Central memory CD8-positive, alpha-beta T cell (primary cell): ENCODE measurements around the gene RNF13.
"Not testable (repeated sequence)": the region's sequence is repeated elsewhere in the genome, so short reads cannot be mapped to it uniquely, and the experiment has no call there.

Experiments used
- ATAC-seq: fragments of 150-1000 bp; cut with Tn5 transposase; replicated peaks from 2 replicates; pipeline ENCODE4 v1.10.0; 2022; ENCODE audit warnings: mild to moderate bottlenecking, moderate FRiP score, moderate number of reproducible peaks; ENCODE audit not compliant: poor library complexity, severe bottlenecking; ENCODE audit errors: extremely low read depth
- DNase-seq, 2 donors: peaks; one replicate each; pipeline ENCODE4 v3.0.0; 2021; ENCODE audit warnings: low spot score in 2 of 2
- H3K27ac Mint-ChIP-seq: one replicate; pipeline ENCODE4 v1.8.0; 2022; ENCODE audit warnings: low read depth, mild to moderate bottlenecking, moderate library complexity, mixed read lengths
- H3K27me3 Mint-ChIP-seq: one replicate; pipeline ENCODE4 v1.8.0; 2022; ENCODE audit warnings: mixed read lengths
- H3K36me3 Mint-ChIP-seq: one replicate; pipeline ENCODE4 v1.8.0; 2022; ENCODE audit warnings: mild to moderate bottlenecking, moderate library complexity, mixed read lengths; ENCODE audit not compliant: insufficient read depth
- H3K4me1 Mint-ChIP-seq: one replicate; pipeline ENCODE4 v1.8.0; 2022; ENCODE audit warnings: mixed read lengths
- H3K4me3 Mint-ChIP-seq: one replicate; pipeline ENCODE4 v1.8.0; 2022; ENCODE audit warnings: mild to moderate bottlenecking, moderate library complexity, mixed read lengths
- H3K9me3 Mint-ChIP-seq: one replicate; pipeline ENCODE4 v1.8.0; 2022; ENCODE audit warnings: mixed read lengths

The RNF13 gene

GRCh38 chr3:149920119-149920518 is 107.1 kb downstream of the RNF13 start:
- Mint-ChIP-seq H3K4me1 (no peaks in the 10 kb centered on the region), H3K4me3 (no peak overlapping the region), H3K9me3 (no peaks in the 10 kb centered on the region), H3K27ac (no peak overlapping the region), H3K27me3 (no peaks in the 10 kb centered on the region), H3K36me3 (peaks cover 17% of the 10 kb centered on the region)
- no peak for DNase-seq
- ATAC-seq: no peak

GRCh38 chr3:149933008-149933407 is 120.0 kb downstream of the RNF13 start:
- H3K4me3 Mint-ChIP-seq: no peak overlapping the region
- DNase-seq: no peak
- peaks cover 12% of the 10 kb centered on the region for H3K4me1 Mint-ChIP-seq
- H3K36me3 Mint-ChIP-seq: peaks cover 6% of the 10 kb centered on the region
- no peak for ATAC-seq
- H3K27me3 Mint-ChIP-seq: no peaks in the 10 kb centered on the region
- no peaks in the 10 kb centered on the region for H3K9me3 Mint-ChIP-seq
- H3K27ac Mint-ChIP-seq: no peak overlapping the region

GRCh38 chr3:149933858-149934257 is 120.8 kb downstream of the RNF13 start:
- no peaks in the 10 kb centered on the region for H3K9me3 Mint-ChIP-seq
- ATAC-seq (no peak), DNase-seq (no peak)
- peaks cover 12% of the 10 kb centered on the region for H3K4me1 Mint-ChIP-seq
- no peak overlapping the region for H3K4me3 Mint-ChIP-seq
- H3K27me3 Mint-ChIP-seq: no peaks in the 10 kb centered on the region
- H3K27ac Mint-ChIP-seq: no peak overlapping the region
- peaks cover 2% of the 10 kb centered on the region for H3K36me3 Mint-ChIP-seq

- ATAC-seq (no peak), DNase-seq (no peak)
- Mint-ChIP-seq H3K27me3 (no peaks in the 10 kb centered on the region), H3K27ac (no peak overlapping the region), H3K36me3 (peaks cover 3% of the 10 kb centered on the region), H3K4me3 (no peak overlapping the region), H3K9me3 (no peaks in the 10 kb centered on the region), H3K4me1 (peaks cover 16% of the 10 kb centered on the region)
Measured at GRCh38 chr3:149934524-149934923, 121.5 kb downstream of the RNF13 start.

- ATAC-seq: no peak
- peak overlapping the region; percentile 39 for H3K27ac Mint-ChIP-seq
- H3K27me3 Mint-ChIP-seq: no peaks in the 10 kb centered on the region
- no peak overlapping the region for H3K4me3 Mint-ChIP-seq
- no peaks in the 10 kb centered on the region for H3K9me3 Mint-ChIP-seq
- peaks cover 2% of the 10 kb centered on the region for H3K36me3 Mint-ChIP-seq
- H3K4me1 Mint-ChIP-seq: peaks cover 16% of the 10 kb centered on the region
- DNase-seq: peak in 1 of 2 donors; percentile 18
Measured at GRCh38 chr3:149936812-149937230, 123.8 kb downstream of the RNF13 start.

- not testable (repeated sequence) for H3K27ac Mint-ChIP-seq, H3K36me3 Mint-ChIP-seq
Measured at GRCh38 chr3:149938392-149939055, 125.5 kb downstream of the RNF13 start.

GRCh38 chr3:149941186-149941585 is 128.2 kb downstream of the RNF13 start:
- H3K9me3 Mint-ChIP-seq: no peaks in the 10 kb centered on the region
- H3K27me3 Mint-ChIP-seq: no peaks in the 10 kb centered on the region
- no peak for ATAC-seq
- H3K36me3 Mint-ChIP-seq: peaks cover 6% of the 10 kb centered on the region
- no peak for DNase-seq
- no peak overlapping the region for H3K4me3 Mint-ChIP-seq
- H3K4me1 Mint-ChIP-seq: peaks cover 35% of the 10 kb centered on the region
- H3K27ac Mint-ChIP-seq: no peak overlapping the region

More at GRCh38 chr3:149938392-149939055, 125.5 kb downstream of the RNF13 start:
- ATAC-seq, DNase-seq, H3K9me3 Mint-ChIP-seq, H3K4me3 Mint-ChIP-seq, H3K27me3 Mint-ChIP-seq: not testable (repeated sequence)
- peaks cover 29% of the 10 kb centered on the region for H3K4me1 Mint-ChIP-seq

GRCh38 chr3:149941946-149942345 is 128.9 kb downstream of the RNF13 start:
- ATAC-seq: no peak
- H3K27ac Mint-ChIP-seq: no peak overlapping the region
- no peaks in the 10 kb centered on the region for H3K9me3 Mint-ChIP-seq
- peaks cover 35% of the 10 kb centered on the region for H3K4me1 Mint-ChIP-seq
- no peak for DNase-seq
- H3K27me3 Mint-ChIP-seq: no peaks in the 10 kb centered on the region
- peaks cover 6% of the 10 kb centered on the region for H3K36me3 Mint-ChIP-seq
- H3K4me3 Mint-ChIP-seq: no peak overlapping the region

- no peak for DNase-seq
- no peak overlapping the region for H3K4me3 Mint-ChIP-seq
- H3K36me3 Mint-ChIP-seq: peaks cover 6% of the 10 kb centered on the region
- H3K4me1 Mint-ChIP-seq: peaks cover 39% of the 10 kb centered on the region
- H3K27me3 Mint-ChIP-seq: no peaks in the 10 kb centered on the region
- H3K9me3 Mint-ChIP-seq: no peaks in the 10 kb centered on the region
- no peak for ATAC-seq
- no peak overlapping the region for H3K27ac Mint-ChIP-seq
Measured at GRCh38 chr3:149942409-149942808, 129.4 kb downstream of the RNF13 start.

GRCh38 chr3:149943966-149944365 is 131.0 kb downstream of the RNF13 start:
- peaks cover 15% of the 10 kb centered on the region for H3K36me3 Mint-ChIP-seq
- not testable (repeated sequence) for H3K27ac Mint-ChIP-seq, ATAC-seq

GRCh38 chr3:149947231-149947630 is 134.2 kb downstream of the RNF13 start:
- H3K27me3 Mint-ChIP-seq: no peaks in the 10 kb centered on the region

More at GRCh38 chr3:149943966-149944365, 131.0 kb downstream of the RNF13 start:
- H3K27me3 Mint-ChIP-seq, H3K4me3 Mint-ChIP-seq, H3K9me3 Mint-ChIP-seq, DNase-seq: not testable (repeated sequence)
- H3K4me1 Mint-ChIP-seq: peaks cover 43% of the 10 kb centered on the region

GRCh38 chr3:149949181-149949580 is 136.2 kb downstream of the RNF13 start:
- no peak overlapping the region for H3K4me3 Mint-ChIP-seq
- ATAC-seq (no peak), DNase-seq (no peak)
- H3K27ac Mint-ChIP-seq: no peak overlapping the region
- H3K9me3 Mint-ChIP-seq: no peaks in the 10 kb centered on the region
- H3K27me3 Mint-ChIP-seq: no peaks in the 10 kb centered on the region
- H3K36me3 Mint-ChIP-seq: peaks cover 11% of the 10 kb centered on the region
- peaks cover 42% of the 10 kb centered on the region for H3K4me1 Mint-ChIP-seq

More at GRCh38 chr3:149947231-149947630, 134.2 kb downstream of the RNF13 start:
- H3K36me3 Mint-ChIP-seq: peaks cover 15% of the 10 kb centered on the region
- ATAC-seq (no peak), DNase-seq (no peak)
- no peaks in the 10 kb centered on the region for H3K9me3 Mint-ChIP-seq
- no peak overlapping the region for H3K4me3 Mint-ChIP-seq
- H3K27ac Mint-ChIP-seq: no peak overlapping the region
- peaks cover 50% of the 10 kb centered on the region for H3K4me1 Mint-ChIP-seq

GRCh38 chr3:149954812-149955211 is 141.8 kb downstream of the RNF13 start:
- Mint-ChIP-seq H3K9me3 (no peaks in the 10 kb centered on the region), H3K27ac (no peak overlapping the region), H3K27me3 (no peaks in the 10 kb centered on the region), H3K36me3 (peaks cover 5% of the 10 kb centered on the region), H3K4me1 (peaks cover 20% of the 10 kb centered on the region), H3K4me3 (no peak overlapping the region)
- DNase-seq (no peak), ATAC-seq (no peak)
